ENCODE results near the gene ADGRB2. TPM values are rescaled to one million over a fixed set of nuclear protein-coding genes. Genes with fewer than 3 reads are reported as not detected.
A peak's percentile ranks its signal among the peaks of the same experiment; 100 is the strongest.

The ADGRB2 gene
- total RNA-seq, 2 experiments from 2014 or later = 0.68 to 0.81 TPM

DNA sequence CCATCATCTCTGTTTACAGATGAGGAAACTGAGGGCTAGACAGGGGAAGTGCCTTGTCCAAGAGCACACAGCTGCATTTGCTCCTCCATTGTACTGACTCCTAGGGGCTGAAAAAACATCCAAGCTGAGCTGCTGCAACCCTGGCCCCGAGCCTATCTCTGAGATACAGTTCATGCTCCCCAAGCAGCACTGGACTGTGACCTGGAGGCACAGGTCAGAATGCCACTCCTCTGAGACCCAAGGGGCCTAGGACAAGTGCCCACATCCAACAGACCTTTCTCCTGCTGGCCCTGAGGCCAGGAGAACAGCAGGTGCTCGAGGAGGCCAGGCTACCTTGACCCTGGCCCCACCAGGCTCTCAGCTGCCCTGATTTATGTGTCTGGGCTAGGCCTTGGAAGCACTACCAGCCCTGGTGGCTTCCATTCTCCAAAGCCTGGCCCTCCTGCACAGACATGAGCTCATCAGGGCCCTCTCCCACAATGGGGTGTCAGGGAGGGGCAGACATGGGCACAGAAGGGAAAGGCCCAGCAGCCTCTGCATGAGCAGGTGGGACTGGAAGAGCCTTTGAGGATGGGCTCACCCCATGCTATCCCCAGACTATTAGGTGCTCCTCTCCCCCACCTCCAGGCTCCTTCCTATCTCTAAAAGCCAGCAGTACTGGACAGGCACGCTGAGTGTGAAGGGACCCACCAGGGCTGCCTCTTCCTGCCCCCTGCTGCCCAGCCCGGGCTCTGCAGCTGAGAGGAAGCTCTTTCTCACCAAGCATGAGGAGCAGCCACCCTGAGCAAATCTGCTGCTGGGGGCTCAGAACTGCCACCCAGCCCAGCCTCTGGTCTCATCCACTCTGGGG lies 18.8 kb downstream of the ADGRB2 start:
- peak; percentile 73 for DNase-seq
- no peaks in the 10 kb centered on the region for H3K9me3 Mint-ChIP-seq
- ChIA-PET CTCF (interaction anchor here (0.6 to 2.6 kb wide), 23 partner anchors 10 to 697 kb away, joined by 3 to 17 read pairs (median 4); partner anchors contain the start of genes ADGRB2, COL16A1 and PEF1), POLR2A (interaction anchor here (0.9 to 1.0 kb wide), 2 partner anchors 40 to 44 kb away, joined by 3 to 4 read pairs; no protein-coding TSS in a partner anchor)
- no peak overlapping the region for H3K4me3 Mint-ChIP-seq
- H3K27ac Mint-ChIP-seq = no peak overlapping the region
- H3K36me3 Mint-ChIP-seq (ENCODE audit: low read depth) = no peaks in the 10 kb centered on the region
- peaks cover 10% of the 10 kb centered on the region for H3K4me1 Mint-ChIP-seq
- peaks cover 10% of the 10 kb centered on the region for H3K27me3 Mint-ChIP-seq

DNA sequence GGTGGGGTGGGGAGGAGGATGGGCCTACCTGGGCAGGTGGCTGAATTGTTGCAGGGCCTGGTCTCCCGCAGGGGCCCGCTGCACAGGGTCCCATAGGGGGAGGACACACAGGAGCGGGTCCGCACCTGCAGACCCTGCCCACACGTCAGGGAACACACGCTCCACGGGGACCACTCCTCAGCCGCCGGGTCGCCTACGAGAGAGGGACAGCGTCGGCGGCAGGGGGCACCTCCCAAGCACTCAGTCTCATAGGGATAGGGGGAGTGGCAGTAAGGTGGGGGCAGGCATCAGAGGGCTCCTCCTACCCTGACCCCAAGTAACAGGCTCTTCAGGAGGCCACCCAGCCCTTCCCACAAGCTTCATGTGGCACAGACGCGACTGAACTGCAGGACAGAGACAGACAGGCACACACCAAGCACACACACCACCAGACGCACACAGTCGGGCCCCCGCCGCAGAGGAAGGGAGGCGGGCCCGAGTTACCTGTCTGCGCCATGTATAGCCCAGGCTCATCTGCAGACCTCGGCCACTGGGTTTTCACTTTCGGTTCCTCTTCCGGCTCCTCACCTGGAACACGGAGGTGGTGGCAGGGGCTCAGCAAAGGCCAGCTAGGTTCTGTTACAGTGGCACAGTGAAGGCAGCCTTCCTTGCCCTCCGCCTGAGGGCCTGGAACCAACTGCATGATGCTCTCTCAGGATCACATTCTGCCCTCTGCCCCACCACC lies 19.8 kb downstream of the ADGRB2 start:
- peaks cover 15% of the 10 kb centered on the region for H3K4me1 Mint-ChIP-seq
- no peak overlapping the region for H3K4me3 Mint-ChIP-seq
- H3K27me3 Mint-ChIP-seq = peaks cover 10% of the 10 kb centered on the region
- no peak for DNase-seq
- ChIA-PET CTCF (interaction anchor here (1.3 to 2.6 kb wide), 6 partner anchors 14 to 80 kb away, joined by 4 to 17 read pairs (median 6); partner anchors contain the start of gene COL16A1), POLR2A (no interaction called here)
- no peaks in the 10 kb centered on the region for H3K36me3 Mint-ChIP-seq (ENCODE audit: low read depth)
- no peak overlapping the region for H3K27ac Mint-ChIP-seq
- H3K9me3 Mint-ChIP-seq = no peaks in the 10 kb centered on the region

DNA sequence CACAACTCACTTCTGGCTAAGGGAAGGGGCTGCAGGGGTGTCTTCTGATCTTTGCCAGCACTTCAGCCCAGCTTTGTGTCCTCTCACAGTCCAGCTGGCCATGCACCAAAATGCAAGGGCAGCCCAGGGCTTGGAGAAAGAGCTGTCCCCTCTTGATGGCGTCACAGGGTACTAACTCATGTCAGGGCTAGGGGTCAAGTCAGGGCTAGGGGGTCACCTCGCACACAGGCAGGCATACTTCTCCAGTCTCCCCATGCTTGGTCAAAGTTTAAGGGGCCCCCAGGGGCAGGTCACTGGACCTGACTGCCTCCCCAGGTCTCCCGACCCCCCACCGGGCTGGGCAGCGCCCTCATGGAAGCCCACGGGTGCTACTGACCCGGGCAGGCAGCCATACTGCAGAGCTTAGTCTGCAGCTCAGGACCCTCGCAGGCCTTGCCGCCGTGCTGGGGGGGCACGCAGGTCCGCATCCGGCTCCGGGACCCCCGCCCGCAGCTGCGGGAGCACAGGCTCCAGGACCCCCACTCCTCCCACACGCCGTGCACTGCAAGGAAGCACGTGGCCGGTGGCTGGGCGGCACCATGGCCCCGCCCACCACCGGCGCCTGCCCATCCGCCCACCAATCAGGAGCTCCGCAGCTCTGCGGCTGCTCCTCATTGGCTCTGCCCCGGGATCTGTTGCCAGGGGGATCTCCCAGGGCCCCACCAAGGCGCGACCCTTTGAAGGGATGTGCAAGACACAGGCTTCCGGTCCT lies 21.5 kb downstream of the ADGRB2 start:
- H3K27ac Mint-ChIP-seq = no peak overlapping the region
- no peaks in the 10 kb centered on the region for H3K9me3 Mint-ChIP-seq
- H3K27me3 Mint-ChIP-seq = peaks cover 3% of the 10 kb centered on the region
- peaks cover 20% of the 10 kb centered on the region for H3K4me1 Mint-ChIP-seq
- CTCF ChIA-PET = interaction anchor here (1.1 kb wide), 1 partner anchor 25 kb away, joined by 3 read pairs; no protein-coding TSS in a partner anchor
- H3K36me3 Mint-ChIP-seq (ENCODE audit: low read depth) = no peaks in the 10 kb centered on the region
- POLR2A ChIA-PET = no interaction called here
- no peak overlapping the region for H3K4me3 Mint-ChIP-seq
- no peak for DNase-seq

DNA sequence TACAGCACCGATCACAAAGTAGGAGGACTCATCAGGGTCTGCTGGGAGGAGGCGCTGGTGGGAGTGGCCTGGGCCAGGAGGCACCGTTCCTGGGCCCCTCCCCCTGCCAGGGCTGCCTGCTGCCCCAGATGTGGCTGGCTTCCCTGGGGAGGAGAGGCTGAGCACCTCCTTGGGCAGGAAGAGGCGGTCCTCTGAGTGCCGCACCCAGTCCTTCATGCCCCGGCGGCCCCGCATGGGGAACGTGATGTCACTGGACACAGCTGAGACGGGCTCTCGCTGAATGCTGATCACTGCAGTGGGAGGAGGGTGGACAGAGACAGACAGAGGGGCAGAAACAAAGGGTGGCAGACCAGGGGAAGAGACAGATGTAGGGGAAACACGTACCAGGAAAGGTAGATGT lies 24.8 kb downstream of the ADGRB2 start:
- DNase-seq = peak; percentile 72
- Mint-ChIP-seq H3K27me3 (peaks cover 2% of the 10 kb centered on the region), H3K4me1 (peaks cover 12% of the 10 kb centered on the region), H3K9me3 (no peaks in the 10 kb centered on the region), H3K4me3 (peak overlapping the region; percentile 27), H3K27ac (peak overlapping the region; percentile 72), H3K36me3 (ENCODE audit: low read depth) (no peaks in the 10 kb centered on the region)
- ChIA-PET CTCF (interaction anchor here (1.0 kb wide), 1 partner anchor 78 kb away, joined by 3 read pairs; no protein-coding TSS in a partner anchor), POLR2A (interaction anchor here (1.5 kb wide), 1 partner anchor 11 kb away, joined by 4 read pairs; no protein-coding TSS in a partner anchor)

DNA sequence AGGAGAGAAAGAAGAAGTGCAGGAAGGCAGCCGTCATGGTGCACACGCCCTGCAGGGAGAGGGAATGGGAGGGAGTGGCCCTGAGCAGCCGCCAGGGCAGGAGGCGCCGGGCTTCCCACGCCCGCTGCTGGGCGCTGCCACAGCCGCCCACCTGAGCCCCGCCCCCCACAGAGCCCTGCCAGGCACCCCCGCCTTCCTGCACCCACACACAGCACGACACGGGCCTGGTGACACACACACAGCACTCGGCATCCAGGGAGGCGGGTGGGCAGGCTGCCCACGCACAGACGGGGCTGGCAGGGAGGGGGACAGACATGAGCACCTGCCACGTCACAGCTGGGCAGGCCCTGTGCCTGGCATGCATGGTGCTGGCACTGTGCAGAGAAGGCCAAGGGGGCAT lies 27.5 kb downstream of the ADGRB2 start:
- no peak for DNase-seq
- H3K27ac Mint-ChIP-seq = no peak overlapping the region
- peaks cover 2% of the 10 kb centered on the region for H3K27me3 Mint-ChIP-seq
- ChIA-PET CTCF (no interaction called here), POLR2A (no interaction called here)
- H3K36me3 Mint-ChIP-seq (ENCODE audit: low read depth) = no peaks in the 10 kb centered on the region
- H3K4me1 Mint-ChIP-seq = peaks cover 12% of the 10 kb centered on the region
- no peak overlapping the region for H3K4me3 Mint-ChIP-seq
- no peaks in the 10 kb centered on the region for H3K9me3 Mint-ChIP-seq

DNA sequence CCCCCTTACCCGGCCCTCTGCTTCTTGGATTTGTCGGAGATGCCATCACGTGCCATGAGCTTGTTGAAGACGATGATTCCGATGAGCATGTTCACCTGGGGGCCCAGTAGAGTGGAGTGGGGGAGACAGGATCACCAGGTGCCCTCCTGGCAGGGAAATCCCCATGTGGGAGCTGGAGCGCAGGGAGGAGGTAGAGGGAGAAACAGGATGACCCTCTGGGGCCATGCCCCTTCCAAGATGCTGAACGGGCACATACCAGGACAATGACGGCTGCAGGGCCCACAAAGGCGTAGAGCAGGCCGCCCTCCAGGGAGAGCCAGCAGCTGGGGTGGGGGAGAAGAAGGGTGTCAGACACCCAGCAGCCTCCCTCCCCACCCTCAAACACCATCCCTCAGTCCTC lies 28.6 kb downstream of the ADGRB2 start:
- H3K4me3 Mint-ChIP-seq = no peak overlapping the region
- no peak for DNase-seq
- peaks cover 2% of the 10 kb centered on the region for H3K27me3 Mint-ChIP-seq
- POLR2A ChIA-PET = no interaction called here
- CTCF ChIA-PET = interaction anchor here (0.8 kb wide), 1 partner anchor 10 kb away, joined by 3 read pairs; no protein-coding TSS in a partner anchor
- H3K9me3 Mint-ChIP-seq = no peaks in the 10 kb centered on the region
- no peaks in the 10 kb centered on the region for H3K36me3 Mint-ChIP-seq (ENCODE audit: low read depth)
- peaks cover 12% of the 10 kb centered on the region for H3K4me1 Mint-ChIP-seq
- no peak overlapping the region for H3K27ac Mint-ChIP-seq

DNA sequence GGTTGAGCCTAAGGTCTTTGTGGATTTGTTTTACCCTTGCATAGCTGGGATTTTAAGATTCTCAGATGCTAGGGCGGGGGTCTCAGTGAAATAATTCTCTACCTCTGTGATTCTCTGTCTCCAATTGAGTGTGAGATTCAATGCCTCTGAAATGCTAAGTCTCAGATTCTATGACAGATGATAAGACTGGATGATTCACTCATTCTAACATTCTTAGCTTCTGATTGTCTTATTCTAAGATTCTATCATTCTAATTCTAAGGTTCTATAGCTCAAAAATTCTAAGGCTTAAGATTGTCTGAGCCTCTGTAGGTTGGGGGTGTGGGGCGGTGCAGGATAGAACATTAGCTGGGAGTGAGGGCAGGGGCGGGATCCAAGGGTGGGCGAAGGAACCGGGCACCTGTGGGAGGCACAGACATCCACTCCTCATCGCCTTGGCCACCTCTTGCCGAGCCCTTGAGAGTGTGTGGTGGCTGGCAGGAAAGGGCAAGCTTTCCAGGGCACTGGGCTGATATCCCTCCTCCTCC lies 29.5 kb downstream of the ADGRB2 start:
- peaks cover 2% of the 10 kb centered on the region for H3K27me3 Mint-ChIP-seq
- no peak overlapping the region for H3K27ac Mint-ChIP-seq
- peaks cover 8% of the 10 kb centered on the region for H3K4me1 Mint-ChIP-seq
- ChIA-PET POLR2A (no interaction called here), CTCF (interaction anchor here (1.2 to 1.6 kb wide), 3 partner anchors 16 to 55 kb away, joined by 3 to 4 read pairs (median 4); no protein-coding TSS in a partner anchor)
- H3K4me3 Mint-ChIP-seq = no peak overlapping the region
- DNase-seq = no peak
- H3K36me3 Mint-ChIP-seq (ENCODE audit: low read depth) = no peaks in the 10 kb centered on the region
- H3K9me3 Mint-ChIP-seq = no peaks in the 10 kb centered on the region

DNA sequence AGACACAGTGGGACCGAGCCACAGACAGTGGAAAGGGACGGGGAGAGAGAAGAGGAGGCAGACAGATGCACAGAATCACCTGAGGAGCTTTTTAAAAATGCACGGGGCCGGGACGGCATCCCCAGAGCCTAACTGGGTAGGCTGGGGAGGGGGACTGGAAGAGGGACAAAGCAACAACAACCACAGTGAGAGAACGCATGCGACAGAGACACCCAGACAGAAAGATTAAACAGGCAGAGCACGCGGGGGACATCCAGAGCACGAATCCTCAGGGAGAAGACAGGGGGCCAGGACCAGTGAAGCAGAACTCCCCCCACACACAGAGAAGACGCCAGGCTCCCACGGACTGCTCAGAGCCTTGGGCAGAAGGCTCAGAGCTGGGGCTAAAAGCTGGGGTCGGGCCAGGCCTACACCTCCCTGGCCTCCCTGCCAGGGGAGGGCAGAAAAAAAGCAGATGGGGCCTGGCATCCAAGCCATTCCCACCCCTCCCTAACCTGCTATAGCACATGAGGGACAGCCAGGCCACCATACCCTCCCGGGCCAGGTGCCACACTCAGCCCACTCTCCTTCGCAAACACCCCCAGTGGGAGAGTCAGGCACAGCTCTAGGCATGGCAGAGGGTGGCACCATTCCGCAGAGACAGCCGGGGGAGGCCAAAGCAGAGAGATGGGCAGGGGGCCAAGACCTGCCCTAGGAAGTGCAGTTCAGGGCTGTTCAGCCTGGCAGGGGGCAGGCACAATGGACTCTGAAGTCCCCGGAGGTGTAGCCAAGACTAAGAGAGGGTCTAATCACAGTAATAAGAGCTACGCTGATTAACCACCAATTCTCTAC lies 30.5 kb downstream of the ADGRB2 start:
- Mint-ChIP-seq H3K4me3 (no peak overlapping the region), H3K36me3 (ENCODE audit: low read depth) (no peaks in the 10 kb centered on the region), H3K27ac (no peak overlapping the region), H3K27me3 (peaks cover 2% of the 10 kb centered on the region), H3K9me3 (no peaks in the 10 kb centered on the region), H3K4me1 (no peaks in the 10 kb centered on the region)
- DNase-seq = no peak
- ChIA-PET CTCF (interaction anchor here (1.2 to 1.6 kb wide), 3 partner anchors 17 to 56 kb away, joined by 3 to 4 read pairs (median 4); no protein-coding TSS in a partner anchor), POLR2A (no interaction called here)

DNA sequence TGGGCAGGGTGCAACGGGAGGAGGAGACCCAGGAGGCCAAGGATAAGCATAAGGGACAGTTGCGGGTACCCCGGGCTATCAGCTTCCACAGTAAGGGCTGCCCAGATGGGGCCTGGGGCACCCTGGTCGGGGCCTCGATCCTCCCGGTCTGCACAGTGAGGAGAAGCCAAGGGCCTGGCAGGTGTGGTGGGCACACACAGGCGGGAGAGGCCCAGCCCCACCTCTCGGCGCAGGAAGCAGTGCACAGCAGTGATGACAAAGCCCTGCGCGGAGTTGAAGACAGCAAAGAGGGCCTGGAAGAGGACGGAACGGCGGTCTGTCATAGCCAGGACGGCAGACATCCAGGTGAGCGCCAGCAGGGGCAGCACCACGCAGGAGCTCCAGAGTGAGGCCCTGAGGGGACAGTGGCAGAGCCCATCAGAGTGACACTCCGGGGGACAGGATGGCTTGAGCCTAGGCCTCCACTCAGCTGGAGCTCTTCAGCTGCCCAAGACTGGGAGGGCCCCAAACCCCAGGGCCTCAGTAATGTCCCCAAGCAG lies 31.3 kb downstream of the ADGRB2 start:
- Mint-ChIP-seq H3K4me3 (no peak overlapping the region), H3K9me3 (no peaks in the 10 kb centered on the region), H3K36me3 (ENCODE audit: low read depth) (no peaks in the 10 kb centered on the region), H3K27me3 (peaks cover 2% of the 10 kb centered on the region), H3K4me1 (no peaks in the 10 kb centered on the region), H3K27ac (no peak overlapping the region)
- CTCF ChIA-PET = interaction anchor here (1.5 kb wide), 1 partner anchor 18 kb away, joined by 3 read pairs; no protein-coding TSS in a partner anchor
- DNase-seq = no peak
- POLR2A ChIA-PET = no interaction called here

DNA sequence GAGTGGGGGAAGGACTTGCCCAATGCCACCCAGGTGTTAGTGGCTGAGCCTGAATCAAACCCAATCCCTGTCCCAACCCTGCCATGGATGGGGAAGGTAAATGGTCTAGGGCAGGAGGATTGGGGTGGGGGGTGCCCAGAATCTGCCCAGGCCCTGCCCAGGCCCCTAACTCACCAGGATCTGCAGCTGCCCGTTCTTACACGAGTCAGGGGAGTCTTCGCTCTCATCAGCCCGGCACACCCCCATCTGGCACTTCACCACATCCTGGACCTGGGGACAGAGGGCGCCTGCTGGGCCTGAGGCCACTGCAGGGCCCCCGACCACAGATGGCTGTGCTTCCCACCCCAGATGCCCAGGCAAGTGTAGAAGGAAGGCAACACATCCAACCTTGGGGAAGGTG lies 31.8 kb downstream of the ADGRB2 start:
- Mint-ChIP-seq H3K4me3 (no peak overlapping the region), H3K27me3 (peaks cover 2% of the 10 kb centered on the region), H3K4me1 (no peaks in the 10 kb centered on the region), H3K9me3 (no peaks in the 10 kb centered on the region), H3K27ac (no peak overlapping the region), H3K36me3 (ENCODE audit: low read depth) (no peaks in the 10 kb centered on the region)
- ChIA-PET POLR2A (no interaction called here), CTCF (no interaction called here)
- no peak for DNase-seq

DNA sequence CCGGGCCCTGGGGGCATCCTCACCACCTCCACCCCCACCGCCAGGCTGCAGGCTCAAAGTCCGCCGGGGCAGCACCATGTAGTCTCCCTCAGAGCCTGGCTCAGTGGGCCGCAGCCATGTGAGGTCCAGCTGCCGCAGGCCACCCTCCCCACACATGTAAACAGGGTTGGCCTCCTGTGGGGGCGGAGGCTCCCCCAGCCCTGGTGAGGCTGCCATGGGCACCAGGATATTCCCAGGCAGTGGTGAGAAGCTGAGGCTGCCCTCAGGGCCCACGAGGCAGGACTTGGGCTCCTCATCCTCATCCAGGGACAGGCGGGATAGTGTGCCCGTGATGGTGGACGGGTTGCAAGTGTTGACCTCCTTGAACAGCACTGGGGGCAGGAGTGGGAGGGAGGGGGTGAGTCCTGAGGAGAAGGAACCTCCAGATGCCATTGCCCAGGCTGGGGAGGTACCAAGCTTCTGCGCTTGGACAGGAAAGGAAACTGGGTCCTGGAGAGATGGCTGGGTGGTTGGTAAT lies 33.0 kb downstream of the ADGRB2 start:
- H3K36me3 Mint-ChIP-seq (ENCODE audit: low read depth) = no peaks in the 10 kb centered on the region
- POLR2A ChIA-PET = no interaction called here

More for the DNA sequence above, 33.0 kb downstream of the ADGRB2 start:
- no peak for DNase-seq
- H3K27me3 Mint-ChIP-seq = no peaks in the 10 kb centered on the region
- H3K27ac Mint-ChIP-seq = no peak overlapping the region
- no peak overlapping the region for H3K4me3 Mint-ChIP-seq
- CTCF ChIA-PET = no interaction called here
- H3K9me3 Mint-ChIP-seq = no peaks in the 10 kb centered on the region
- H3K4me1 Mint-ChIP-seq = no peaks in the 10 kb centered on the region

Measured in activated CD4-positive, alpha-beta memory T cell treated with anti-CD3 and anti-CD28 coated beads, Interleukin-2, amount 10 ng/mL, durations not matched to agents 7 days and 5 days (primary cell).